HepG2 (cell line): ENCODE measurements around the gene STARD10. TPM values are rescaled to one million over a fixed set of nuclear protein-coding genes. Genes with fewer than 3 reads are reported as not detected.

Experiments
- ATAC-seq: fragments of 200-7000 bp; cut with Tn5 transposase; 3 replicates; pipeline ENCODE4 v1.9.1; 2020; ENCODE audit warnings: mild to moderate bottlenecking, moderate library complexity
- BruUV-seq: library from RNA; stranded (reverse); fragments of 400-500 nt; replicated peaks from 2 replicates; lab custom pipeline; 2021; lab: Mats Ljungman, UMichigan
- CTCF ChIA-PET: fragments of 300-600 bp; formaldehyde crosslinking; extraction: SDS; loops from one replicate; lab custom pipeline; 2021; ENCODE audit warnings: low total read pairs, inconsistent platforms, low intra/inter-chr PET ratio; lab: Yijun Ruan, JAX
- POLR2A ChIA-PET: fragments of 350-600 bp; sonication (Branson Sonifier 250); formaldehyde crosslinking; loops from one replicate; lab custom pipeline; 2020; ENCODE audit warnings: antibody characterized with exemption, inconsistent platforms; lab: Yijun Ruan, JAX
- DNase-seq: peaks from one replicate; pipeline ENCODE4 v3.0.0-alpha.2; 2015; ENCODE audit warnings: low spot score
- FAIRE-seq: peaks from 3 replicates; lab custom pipeline; 2011; peaks lifted over from hg19 to GRCh38; lab: Jason Lieb, UNC
- H2AFZ ChIP-seq: one replicate; pipeline ENCODE4 v1.6.1; 2011; ENCODE audit warnings: low read length, inconsistent platforms
- H3K27ac ChIP-seq: fragments of 300-600 bp; 3 replicates; pipeline ENCODE4 v1.8.0; 2011; ENCODE audit warnings: mixed run types, mild to moderate bottlenecking, mixed read lengths, low read length, inconsistent platforms; ENCODE audit not compliant: insufficient read depth; ENCODE audit errors: extremely low read length
- H3K27me3 ChIP-seq, 2 experiments: fragments of 200-600 bp in 1 of 2; 2 replicates in 1 of 2; 3 replicates in 1 of 2; pipeline versions ENCODE4 v1.6.0 to v1.8.0; 2011; ENCODE audit warnings: low read length in 2 of 2, mild to moderate bottlenecking in 2 of 2, moderate library complexity in 2 of 2, inconsistent platforms in 1 of 2; ENCODE audit not compliant: insufficient read depth in 2 of 2, control insufficient read depth in 1 of 2
- H3K36me3 ChIP-seq, 2 experiments: fragments of 200-600 bp in 1 of 2; replicated peaks in 1 of 2; 2 replicates in 1 of 2; 3 replicates in 1 of 2; pipeline versions ENCODE4 v1.5.1 to v1.8.0; 2011; ENCODE audit warnings: low read length in 2 of 2, inconsistent platforms in 1 of 2; ENCODE audit not compliant: insufficient read depth in 2 of 2, control insufficient read depth in 1 of 2
- H3K4me1 ChIP-seq: 2 replicates; pipeline ENCODE4 v1.5.1; 2012; ENCODE audit warnings: low read length, inconsistent platforms; ENCODE audit not compliant: insufficient read depth
- H3K4me2 ChIP-seq: 2 replicates; pipeline ENCODE4 v1.6.0; 2011; ENCODE audit warnings: low read depth, low read length, inconsistent platforms
- H3K4me3 ChIP-seq, 3 experiments: fragments of 200-600 bp in 1 of 3; sonication (generic), shearing (Covaris generic) in 1 of 3; replicated peaks in 1 of 3; 2 replicates each; pipeline ENCODE4 v1.5.1; 2011 to 2016; ENCODE audit warnings: low read length in 3 of 3, inconsistent platforms in 2 of 3, low read depth in 2 of 3, mild to moderate bottlenecking in 2 of 3, control low read depth in 1 of 3, mixed read lengths in 1 of 3; ENCODE audit not compliant: insufficient read depth in 1 of 3
- H3K79me2 ChIP-seq: one replicate; pipeline ENCODE4 v1.6.1; 2011; ENCODE audit warnings: low read length, inconsistent platforms; ENCODE audit not compliant: insufficient read depth
- H3K9ac ChIP-seq: 2 replicates; pipeline ENCODE4 v1.6.0; 2011; ENCODE audit warnings: mild to moderate bottlenecking, low read depth, low read length, inconsistent platforms; ENCODE audit not compliant: insufficient read depth
- H3K9me3 ChIP-seq: 2 replicates; pipeline ENCODE4 v1.5.1; 2012; ENCODE audit warnings: mild to moderate bottlenecking, low read length
- H4K20me1 ChIP-seq: 2 replicates; pipeline ENCODE4 v1.6.0; 2011; ENCODE audit warnings: inconsistent platforms, mild to moderate bottlenecking, low read length, moderate library complexity; ENCODE audit not compliant: insufficient read depth
- ARNT ChIP-seq: fragments of 450-650 bp; IDR thresholded peaks from 2 replicates; pipeline ENCODE4 v1.6.1; 2017
- GATAD1 ChIP-seq: IDR thresholded peaks from 2 replicates; pipeline ENCODE4 v1.6.1; 2016; ENCODE audit warnings: missing genetic modification reagents, missing compliant biosample characterization
- HMGXB3 ChIP-seq: sonication (generic); formaldehyde crosslinking; IDR thresholded peaks from 2 replicates; pipeline ENCODE4 v1.4.0; 2020; ENCODE audit warnings: missing genetic modification reagents, borderline replicate concordance
- NR2F6 ChIP-seq, 2 experiments: IDR thresholded peaks; 2 replicates each; pipeline ENCODE4 v1.6.1; 2016; ENCODE audit warnings: antibody characterized with exemption in 1 of 2, mild to moderate bottlenecking in 1 of 2
- ZFX ChIP-seq: sonication (generic); formaldehyde crosslinking; IDR thresholded peaks from 2 replicates; pipeline ENCODE4 v1.4.0; 2020; ENCODE audit warnings: mild to moderate bottlenecking, low read depth, missing genetic modification reagents, moderate library complexity
- ZNF20 ChIP-seq: sonication (generic); formaldehyde crosslinking; IDR thresholded peaks from 2 replicates; pipeline ENCODE4 v1.4.0; 2020; ENCODE audit warnings: mild to moderate bottlenecking, moderate library complexity, missing genetic modification reagents
- ZNF557 ChIP-seq: sonication (generic); formaldehyde crosslinking; IDR thresholded peaks from 2 replicates; pipeline ENCODE4 v1.4.0; 2020; ENCODE audit warnings: missing genetic modification reagents
- WGBS: methylation state at CpG from one replicate; pipeline ENCODE4 v1.1.6; 2017; ENCODE audit warnings: low lambda C conversion rate; 5-methylcytosine and 5-hydroxymethylcytosine counted together
- in situ Hi-C: cut with HindIII; loops from 2 replicates; pipeline ENCODE4 v1.10.0; 2017; ENCODE audit warnings: low pct_unique_long_range_greater_than_20kb; ENCODE audit not compliant: extremely low pct_ligation_motif_present
- intact Hi-C: fragments of 100-400 bp; cut with micrococcal nuclease; formaldehyde crosslinking; loops from one replicate; pipeline ENCODE4 v1.10.0; 2022; ENCODE audit not compliant: unreplicated experiment
- polyA plus RNA-seq, 8 experiments: library from polyadenylated mRNA; depleted of rRNA in 3 of 8; stranded (reverse) in 7 of 8; unstranded in 1 of 8; fragments of >200 nt; fragmentation: Illumina TruSeq in 4 of 8; extraction: Trizol in 4 of 8; gene quantifications; 2 replicates each; pipeline versions ENCODE4 v1.2.1 to v1.2.3, GENCODE V29; 2011 to 2016; ENCODE audit warnings: low read depth in 4 of 8, missing spikeins in 1 of 8, mixed read lengths in 1 of 8; ENCODE audit not compliant: insufficient read depth in 1 of 8
- total RNA-seq, 5 experiments: library from RNA; depleted of rRNA; stranded (reverse); fragments of >200 nt; fragmentation: Illumina TruSeq; extraction: Trizol; gene quantifications; 2 replicates each; pipeline ENCODE4 v1.2.3, GENCODE V29; 2016; ENCODE audit warnings: low read depth in 1 of 5
- TF ChIP-seq, protein P1 (sequence below): sonication (generic); formaldehyde crosslinking; IDR thresholded peaks from 2 replicates; pipeline ENCODE4 v1.4.0; 2020; ENCODE audit warnings: missing genetic modification reagents
- TF ChIP-seq, protein P2 (sequence below): sonication (generic); formaldehyde crosslinking; IDR thresholded peaks from 2 replicates; pipeline ENCODE4 v1.9.0; 2022; ENCODE audit warnings: missing genetic modification reagents, mild to moderate bottlenecking, borderline replicate concordance

STARD10 gene
- total and polyA plus RNA-seq, 2 of the 13 experiments (the other 11 are each of a cell fraction or from before 2014, with no cell fraction given) = 260 to 341 TPM

- BruUV-seq = no TSS peak
- Histone ChIP-seq H3K4me3 (no peak overlapping the region), H3K4me2 (no peak overlapping the region), H3K79me2 (no peaks in the 10 kb centered on the region), H4K20me1 (no peaks in the 10 kb centered on the region), H3K4me1 (no peaks in the 10 kb centered on the region), H3K27me3 (no peaks in the 10 kb centered on the region), H2AFZ (no peak overlapping the region), H3K9me3 (no peaks in the 10 kb centered on the region)
- WGBS = 93% methylated on average over 14 of the region's 14 CpGs
- CTCF ChIA-PET = no interaction called here
- FAIRE-seq = no peak
- intact Hi-C loops = no loop called here
- no peak for ATAC-seq
- no peak for DNase-seq
- TF ChIP-seq ZFX = no peak
- no peak for TF ChIP-seq HMGXB3 (CRISPR knock-in tag)
- TF ChIP-seq, all 625 proteins: peak for 0
- H3K27ac ChIP-seq = no peak overlapping the region
- H3K36me3 ChIP-seq = peaks cover 42 to 83% of the 10 kb centered on the region in 2 experiments
- in situ Hi-C loops = no loop called here
- POLR2A ChIA-PET = no interaction called here
- H3K9ac ChIP-seq = no peak overlapping the region
These were observed 48.9 kb upstream of the STARD10 start for GRCh38 chr11:72842653-72843330.

DNA sequence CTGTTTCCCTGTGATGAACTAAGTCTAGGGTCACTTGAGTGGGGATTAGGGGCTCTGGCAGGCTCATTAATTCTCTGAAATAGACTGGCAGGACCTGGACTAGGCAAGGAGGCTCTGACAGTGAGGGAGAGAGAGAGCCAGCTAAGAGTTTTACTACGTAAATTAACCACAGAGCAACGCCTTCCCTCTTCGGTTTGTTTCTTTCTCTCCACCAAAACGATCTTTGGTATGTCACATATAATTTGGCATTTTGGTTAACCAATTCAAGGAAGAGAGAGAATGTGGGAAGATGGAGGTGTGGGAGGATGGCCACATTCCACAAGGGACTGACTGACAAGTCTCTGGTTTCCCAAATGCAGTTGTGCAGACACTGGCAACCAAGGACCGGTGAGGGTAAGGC, 48.3 kb upstream of the STARD10 start:
- no peak for ATAC-seq
- H3K9me3 ChIP-seq = no peaks in the 10 kb centered on the region
- no peak for FAIRE-seq
- no TSS peak for BruUV-seq
- H4K20me1 ChIP-seq = no peaks in the 10 kb centered on the region
- H3K4me1 ChIP-seq = no peaks in the 10 kb centered on the region
- no peaks in the 10 kb centered on the region for H3K27me3 ChIP-seq
- no peak for DNase-seq
- no peaks in the 10 kb centered on the region for H3K79me2 ChIP-seq
- ChIA-PET POLR2A (no interaction called here), CTCF (no interaction called here)
- H3K9ac ChIP-seq = no peak overlapping the region
- intact Hi-C loops (no loop called here), in situ Hi-C loops (no loop called here)
- H3K36me3 ChIP-seq = peaks cover 43 to 87% of the 10 kb centered on the region in 2 experiments
- no peak overlapping the region for H3K4me2 ChIP-seq
- H2AFZ ChIP-seq = no peak overlapping the region
- H3K4me3 ChIP-seq = no peak overlapping the region
- H3K27ac ChIP-seq = no peak overlapping the region
- 93% methylated on average over 5 of the region's 5 CpGs for WGBS
- TF ChIP-seq NR2F6 (IDR thresholded peaks at IDR 0.05) (no peak), NR2F6 (CRISPR knock-in tag; IDR thresholded peaks at IDR 0.05) (no peak), ZNF557 (no peak), ARNT (no peak), ZNF20 (no peak), GATAD1 (CRISPR knock-in tag) (no peak)
- TF ChIP-seq, protein P1, sequence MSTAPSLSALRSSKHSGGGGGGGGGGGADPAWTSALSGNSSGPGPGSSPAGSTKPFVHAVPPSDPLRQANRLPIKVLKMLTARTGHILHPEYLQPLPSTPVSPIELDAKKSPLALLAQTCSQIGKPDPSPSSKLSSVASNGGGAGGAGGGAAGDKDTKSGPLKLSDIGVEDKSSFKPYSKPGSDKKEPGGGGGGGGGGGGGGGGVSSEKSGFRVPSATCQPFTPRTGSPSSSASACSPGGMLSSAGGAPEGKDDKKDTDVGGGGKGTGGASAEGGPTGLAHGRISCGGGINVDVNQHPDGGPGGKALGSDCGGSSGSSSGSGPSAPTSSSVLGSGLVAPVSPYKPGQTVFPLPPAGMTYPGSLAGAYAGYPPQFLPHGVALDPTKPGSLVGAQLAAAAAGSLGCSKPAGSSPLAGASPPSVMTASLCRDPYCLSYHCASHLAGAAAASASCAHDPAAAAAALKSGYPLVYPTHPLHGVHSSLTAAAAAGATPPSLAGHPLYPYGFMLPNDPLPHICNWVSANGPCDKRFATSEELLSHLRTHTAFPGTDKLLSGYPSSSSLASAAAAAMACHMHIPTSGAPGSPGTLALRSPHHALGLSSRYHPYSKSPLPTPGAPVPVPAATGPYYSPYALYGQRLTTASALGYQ (CRISPR knock-in tag) = no peak
- TF ChIP-seq, protein P2, sequence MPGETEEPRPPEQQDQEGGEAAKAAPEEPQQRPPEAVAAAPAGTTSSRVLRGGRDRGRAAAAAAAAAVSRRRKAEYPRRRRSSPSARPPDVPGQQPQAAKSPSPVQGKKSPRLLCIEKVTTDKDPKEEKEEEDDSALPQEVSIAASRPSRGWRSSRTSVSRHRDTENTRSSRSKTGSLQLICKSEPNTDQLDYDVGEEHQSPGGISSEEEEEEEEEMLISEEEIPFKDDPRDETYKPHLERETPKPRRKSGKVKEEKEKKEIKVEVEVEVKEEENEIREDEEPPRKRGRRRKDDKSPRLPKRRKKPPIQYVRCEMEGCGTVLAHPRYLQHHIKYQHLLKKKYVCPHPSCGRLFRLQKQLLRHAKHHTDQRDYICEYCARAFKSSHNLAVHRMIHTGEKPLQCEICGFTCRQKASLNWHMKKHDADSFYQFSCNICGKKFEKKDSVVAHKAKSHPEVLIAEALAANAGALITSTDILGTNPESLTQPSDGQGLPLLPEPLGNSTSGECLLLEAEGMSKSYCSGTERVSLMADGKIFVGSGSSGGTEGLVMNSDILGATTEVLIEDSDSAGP = no peak
